Measurements from ENCODE around the gene PBX1. TPM values are rescaled to one million over a fixed set of nuclear protein-coding genes. Genes with fewer than 3 reads are reported as not detected.

Gene PBX1
- total and polyA plus RNA-seq, 10 of the 15 experiments (the other 5 are each of a cell fraction or from before 2014, with no cell fraction given), result 0.05 to 0.28 (median 0.11) TPM; not detected in 5

GRCh38 chr1:164579381-164579780 is 20.4 kb downstream of the PBX1 start:
- Histone ChIP-seq H3K9ac (ENCODE audit: control insufficient read depth, insufficient read depth, low read length) (no peak overlapping the region), H3K4me2 (ENCODE audit: control insufficient read depth, insufficient read depth) (no peak overlapping the region), H3K9me3 (replicated peaks; ENCODE audit: control insufficient read depth, insufficient read depth, low read length) (no peaks in the 10 kb centered on the region), H4K20me1 (ENCODE audit: control insufficient read depth, insufficient read depth) (no peaks in the 10 kb centered on the region), H3K36me3 (ENCODE audit: control insufficient read depth in 2 of 2, insufficient read depth in 2 of 2, low read length in 1 of 2) (no peaks in the 10 kb centered on the region), H3K79me2 (ENCODE audit: control insufficient read depth, insufficient read depth, low read length) (no peaks in the 10 kb centered on the region), H3K4me1 (ENCODE audit: control insufficient read depth, insufficient read depth, low read length) (no peaks in the 10 kb centered on the region), H2AFZ (ENCODE audit: control insufficient read depth, low read depth, low read length) (no peak overlapping the region), H3K27me3 (replicated peaks in 1 of 2; ENCODE audit: control insufficient read depth in 2 of 2, insufficient read depth in 2 of 2, low read length in 1 of 2) (no peaks in the 10 kb centered on the region), H3K4me3 (no peak overlapping the region), H3K27ac (ENCODE audit: control insufficient read depth, insufficient read depth) (no peak overlapping the region)
- ATAC-seq (no peak), DNase-seq (ENCODE audit: low read depth, low spot score) (no peak), FAIRE-seq (no peak)
- RAD21 ChIA-PET (ENCODE audit: unreplicated experiment), result no interaction called here
- in situ Hi-C loops (cut with MboI), result no loop called here
- SMC1A ChIA-PET (ENCODE audit: uncharacterized antibody, unreplicated experiment), result no interaction called here
- POLR2A ChIA-PET, result no interaction called here
- WGBS (ENCODE audit: insufficient coverage, insufficient replicate concordance, low lambda C conversion rate, missing lambda C conversion rate), result 22% methylated on average over 4 of the region's 4 CpGs
- TF ChIP-seq SP1 (IDR thresholded peaks at IDR 0.05; ENCODE audit: low read depth, low read length) (no peak), ZNF217 (IDR thresholded peaks at IDR 0.05) (no peak), CEBPB (IDR thresholded peaks at IDR 0.05; ENCODE audit: borderline replicate concordance in 1 of 2, low read depth in 2 of 2, low read length in 2 of 2) (no peak), PKNOX1 (IDR thresholded peaks at IDR 0.05) (no peak), KAT2A (conservative IDR thresholded peaks at IDR 0.05; ENCODE audit: control insufficient read depth, low read depth, low read length) (no peak), KLF5 (IDR thresholded peaks at IDR 0.05; ENCODE audit: partially characterized antibody) (no peak), STAT3 (IDR thresholded peaks at IDR 0.05; ENCODE audit: low read depth, low read length) (no peak), NFYB (IDR thresholded peaks at IDR 0.05; ENCODE audit: insufficient read depth, low read depth, low read length) (no peak), ZNF207 (IDR thresholded peaks at IDR 0.05; ENCODE audit: borderline replicate concordance) (no peak), SPI1 (IDR thresholded peaks at IDR 0.05; ENCODE audit: borderline replicate concordance, insufficient read depth, low read depth, low read length) (no peak), NFYA (IDR thresholded peaks at IDR 0.05; ENCODE audit: borderline replicate concordance, low read depth, low read length) (no peak), TCF3 (IDR thresholded peaks at IDR 0.05; ENCODE audit: borderline replicate concordance, insufficient read depth, low read depth, low read length) (no peak), YY1 (IDR thresholded peaks at IDR 0.05; ENCODE audit: low read depth, low read length) (no peak), EZH2 (IDR thresholded peaks at IDR 0.05; ENCODE audit: borderline replicate concordance, control insufficient read depth, low read depth, low read length) (no peak), SMAD1 (IDR thresholded peaks at IDR 0.05; ENCODE audit: low read depth, partially characterized antibody) (no peak), HCFC1 (IDR thresholded peaks at IDR 0.05; ENCODE audit: low read length) (no peak)
- TF ChIP-seq, protein P1, sequence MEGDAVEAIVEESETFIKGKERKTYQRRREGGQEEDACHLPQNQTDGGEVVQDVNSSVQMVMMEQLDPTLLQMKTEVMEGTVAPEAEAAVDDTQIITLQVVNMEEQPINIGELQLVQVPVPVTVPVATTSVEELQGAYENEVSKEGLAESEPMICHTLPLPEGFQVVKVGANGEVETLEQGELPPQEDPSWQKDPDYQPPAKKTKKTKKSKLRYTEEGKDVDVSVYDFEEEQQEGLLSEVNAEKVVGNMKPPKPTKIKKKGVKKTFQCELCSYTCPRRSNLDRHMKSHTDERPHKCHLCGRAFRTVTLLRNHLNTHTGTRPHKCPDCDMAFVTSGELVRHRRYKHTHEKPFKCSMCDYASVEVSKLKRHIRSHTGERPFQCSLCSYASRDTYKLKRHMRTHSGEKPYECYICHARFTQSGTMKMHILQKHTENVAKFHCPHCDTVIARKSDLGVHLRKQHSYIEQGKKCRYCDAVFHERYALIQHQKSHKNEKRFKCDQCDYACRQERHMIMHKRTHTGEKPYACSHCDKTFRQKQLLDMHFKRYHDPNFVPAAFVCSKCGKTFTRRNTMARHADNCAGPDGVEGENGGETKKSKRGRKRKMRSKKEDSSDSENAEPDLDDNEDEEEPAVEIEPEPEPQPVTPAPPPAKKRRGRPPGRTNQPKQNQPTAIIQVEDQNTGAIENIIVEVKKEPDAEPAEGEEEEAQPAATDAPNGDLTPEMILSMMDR (IDR thresholded peaks at IDR 0.05 in 2 of 3, conservative IDR thresholded peaks at IDR 0.05 in 1 of 3; ENCODE audit: control insufficient read depth in 2 of 3, extremely low read depth in 1 of 3, insufficient read depth in 1 of 3, low read depth in 3 of 3, low read length in 3 of 3), result no peak
- TF ChIP-seq, protein P2, sequence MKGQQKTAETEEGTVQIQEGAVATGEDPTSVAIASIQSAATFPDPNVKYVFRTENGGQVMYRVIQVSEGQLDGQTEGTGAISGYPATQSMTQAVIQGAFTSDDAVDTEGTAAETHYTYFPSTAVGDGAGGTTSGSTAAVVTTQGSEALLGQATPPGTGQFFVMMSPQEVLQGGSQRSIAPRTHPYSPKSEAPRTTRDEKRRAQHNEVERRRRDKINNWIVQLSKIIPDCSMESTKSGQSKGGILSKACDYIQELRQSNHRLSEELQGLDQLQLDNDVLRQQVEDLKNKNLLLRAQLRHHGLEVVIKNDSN (IDR thresholded peaks at IDR 0.05; ENCODE audit: borderline replicate concordance, extremely low read length, insufficient read depth, low read depth, low read length), result no peak
- intact Hi-C loops (cut with micrococcal nuclease; ENCODE audit: unreplicated experiment), result no loop called here
- BruUV-seq (replicated peaks), result no TSS peak
- CTCF ChIA-PET, result interaction anchor here (0.7 kb wide), 1 partner anchor 49 kb away, joined by 3 read pairs; no protein-coding TSS in a partner anchor
